SK-N-MC (cell line): ENCODE results near the gene ANO3.

Experiments used
- EZH2 ChIP-seq: fragments of 200-600 bp; sonication (generic); IDR thresholded peaks from one replicate; pipeline ENCODE4 v1.6.1; 2017; ENCODE audit warnings: antibody characterized with exemption
- FOXP2 ChIP-seq: optimal IDR thresholded peaks from 2 replicates; pipeline ENCODE3; 2011; ENCODE audit warnings: mild to moderate bottlenecking, moderate library complexity; ENCODE audit not compliant: insufficient read depth; ENCODE audit errors: extremely low read length, control extremely low read depth
- POLR2AphosphoS5 ChIP-seq: IDR thresholded peaks from 2 replicates; pipeline ENCODE4 v1.6.1; 2012; ENCODE audit warnings: mild to moderate bottlenecking, low read depth, low read length, borderline replicate concordance

DNA sequence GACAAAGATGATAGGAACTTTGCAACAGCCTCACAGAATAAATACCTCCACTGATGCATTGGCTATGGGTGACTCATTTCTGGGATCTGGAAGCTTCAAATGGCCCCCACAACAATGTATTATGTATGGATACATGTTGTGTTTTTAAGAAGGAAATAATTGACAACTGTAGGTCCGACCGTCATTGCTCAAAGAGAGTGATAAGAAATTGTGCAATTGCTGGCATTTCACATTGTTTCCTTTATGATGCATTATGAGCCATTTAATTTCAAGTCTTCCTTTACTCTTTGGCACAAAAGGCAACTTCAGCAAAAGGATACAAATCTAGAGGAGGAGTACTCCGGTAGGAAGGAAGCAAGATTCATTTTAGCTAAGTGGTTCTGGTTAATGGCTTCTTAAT is 2.0 kb downstream of the ANO3 start:
- TF ChIP-seq EZH2 = no peak
- TF ChIP-seq POLR2AphosphoS5 = no peak
- TF ChIP-seq FOXP2 = no peak
